Uterus (tissue), 4 donors: ENCODE data around the gene NEK10. TPM values are rescaled to one million over a fixed set of nuclear protein-coding genes. Genes with fewer than 3 reads are reported as not detected.

Experiments
- DNase-seq, 2 donors: peaks; one replicate each; pipeline ENCODE4 v3.0.0-alpha.2; 2019 to 2020
- H3K27ac ChIP-seq, 2 donors: fragments of 200-600 bp; sonication (generic); 1 replicate in 1 of 2; 2 replicates in 1 of 2; pipeline ENCODE4 v1.5.1; 2016 to 2018
- H3K27me3 ChIP-seq, 2 donors: fragments of 200-600 bp; sonication (generic); one replicate each; pipeline ENCODE4 v1.5.1; 2018 to 2019; ENCODE audit warnings: control low read depth in 1 of 2
- H3K36me3 ChIP-seq, 2 donors: fragments of 200-600 bp; sonication (generic); one replicate each; pipeline ENCODE4 v1.5.1; 2019; ENCODE audit warnings: control low read depth in 1 of 2
- H3K4me1 ChIP-seq, 2 donors: fragments of 200-600 bp; sonication (generic); one replicate each; pipeline ENCODE4 v1.5.1; 2018 to 2019; ENCODE audit warnings: control low read depth in 1 of 2
- H3K4me3 ChIP-seq, 2 donors: fragments of 200-600 bp; sonication (generic); 1 replicate in 1 of 2; 2 replicates in 1 of 2; pipeline ENCODE4 v1.5.1; 2018 to 2019; ENCODE audit warnings: mild to moderate bottlenecking in 1 of 2
- H3K9me3 ChIP-seq, 2 donors: fragments of 200-600 bp; sonication (generic); one replicate each; pipeline ENCODE4 v1.5.1; 2019; ENCODE audit warnings: control low read depth in 1 of 2
- POLR2A ChIP-seq, 2 donors: fragments of 450-650 bp; IDR thresholded peaks; one replicate each; pipeline ENCODE4 v1.6.1; 2016; ENCODE audit warnings: antibody characterized with exemption in 2 of 2, mild to moderate bottlenecking in 1 of 2, moderate library complexity in 1 of 2
- intact Hi-C: fragments of 100-400 bp; cut with DNase I; formaldehyde crosslinking; loops from one replicate; pipeline ENCODE4 v1.15.1; 2023; ENCODE audit warnings: low total_unique reads
- total RNA-seq, 4 donors: library from RNA; depleted of rRNA in 3 of 4; stranded (reverse); fragments of >200 nt in 3 of 4; gene quantifications; one replicate each; pipeline versions ENCODE4 v1.1.0 to v1.2.4, GENCODE V29; 2014 to 2023
- TF ChIP-seq, protein P1 (sequence below), 4 experiments: fragments of 200-600 bp in 2 of 4; fragments of 450-650 bp in 2 of 4; sonication (generic) in 2 of 4; IDR thresholded peaks; one replicate each; pipeline ENCODE4 v1.5.1; 2016 to 2019; ENCODE audit warnings: antibody characterized with exemption in 4 of 4, mild to moderate bottlenecking in 2 of 4, moderate library complexity in 1 of 4
- donor health status: DM: yes; HTN: yes; CAD: no.

Gene NEK10
- total RNA-seq, 4 donors from 2014 or later, result under 0.01 to 8.3 (median 0.83) TPM

DNA sequence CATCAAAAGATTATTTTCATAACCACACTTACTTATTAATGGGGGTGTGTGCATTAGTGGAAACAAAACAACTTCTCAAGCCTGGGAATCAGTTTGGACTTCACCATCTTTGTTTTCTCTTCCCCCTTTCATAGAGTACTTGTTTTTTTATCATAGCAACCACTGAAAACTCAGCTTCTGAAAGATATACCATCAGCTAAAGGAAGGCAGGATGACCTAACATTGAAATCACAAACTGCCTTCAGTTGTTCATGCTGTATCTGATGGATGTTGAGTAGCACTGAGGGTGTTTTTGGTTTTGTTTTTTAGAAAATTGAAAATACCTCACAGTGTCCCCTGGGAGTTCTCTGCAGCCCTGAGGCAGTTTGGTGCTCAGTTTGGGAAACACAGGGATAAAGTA is 46.5 kb downstream of the NEK10 start:
- Histone ChIP-seq H3K27me3 (no peaks in the 10 kb centered on the region), H3K36me3 (no peaks in the 10 kb centered on the region), H3K4me3 (no peak overlapping the region), H3K4me1 (no peaks in the 10 kb centered on the region), H3K27ac (no peak overlapping the region), H3K9me3 (no peaks in the 10 kb centered on the region)
- intact Hi-C loops, result no loop called here
- no peak for DNase-seq
- TF ChIP-seq, protein P1, sequence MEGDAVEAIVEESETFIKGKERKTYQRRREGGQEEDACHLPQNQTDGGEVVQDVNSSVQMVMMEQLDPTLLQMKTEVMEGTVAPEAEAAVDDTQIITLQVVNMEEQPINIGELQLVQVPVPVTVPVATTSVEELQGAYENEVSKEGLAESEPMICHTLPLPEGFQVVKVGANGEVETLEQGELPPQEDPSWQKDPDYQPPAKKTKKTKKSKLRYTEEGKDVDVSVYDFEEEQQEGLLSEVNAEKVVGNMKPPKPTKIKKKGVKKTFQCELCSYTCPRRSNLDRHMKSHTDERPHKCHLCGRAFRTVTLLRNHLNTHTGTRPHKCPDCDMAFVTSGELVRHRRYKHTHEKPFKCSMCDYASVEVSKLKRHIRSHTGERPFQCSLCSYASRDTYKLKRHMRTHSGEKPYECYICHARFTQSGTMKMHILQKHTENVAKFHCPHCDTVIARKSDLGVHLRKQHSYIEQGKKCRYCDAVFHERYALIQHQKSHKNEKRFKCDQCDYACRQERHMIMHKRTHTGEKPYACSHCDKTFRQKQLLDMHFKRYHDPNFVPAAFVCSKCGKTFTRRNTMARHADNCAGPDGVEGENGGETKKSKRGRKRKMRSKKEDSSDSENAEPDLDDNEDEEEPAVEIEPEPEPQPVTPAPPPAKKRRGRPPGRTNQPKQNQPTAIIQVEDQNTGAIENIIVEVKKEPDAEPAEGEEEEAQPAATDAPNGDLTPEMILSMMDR (IDR thresholded peaks at IDR 0.05), result no peak
- no peak for TF ChIP-seq POLR2A (IDR thresholded peaks at IDR 0.05)

DNA sequence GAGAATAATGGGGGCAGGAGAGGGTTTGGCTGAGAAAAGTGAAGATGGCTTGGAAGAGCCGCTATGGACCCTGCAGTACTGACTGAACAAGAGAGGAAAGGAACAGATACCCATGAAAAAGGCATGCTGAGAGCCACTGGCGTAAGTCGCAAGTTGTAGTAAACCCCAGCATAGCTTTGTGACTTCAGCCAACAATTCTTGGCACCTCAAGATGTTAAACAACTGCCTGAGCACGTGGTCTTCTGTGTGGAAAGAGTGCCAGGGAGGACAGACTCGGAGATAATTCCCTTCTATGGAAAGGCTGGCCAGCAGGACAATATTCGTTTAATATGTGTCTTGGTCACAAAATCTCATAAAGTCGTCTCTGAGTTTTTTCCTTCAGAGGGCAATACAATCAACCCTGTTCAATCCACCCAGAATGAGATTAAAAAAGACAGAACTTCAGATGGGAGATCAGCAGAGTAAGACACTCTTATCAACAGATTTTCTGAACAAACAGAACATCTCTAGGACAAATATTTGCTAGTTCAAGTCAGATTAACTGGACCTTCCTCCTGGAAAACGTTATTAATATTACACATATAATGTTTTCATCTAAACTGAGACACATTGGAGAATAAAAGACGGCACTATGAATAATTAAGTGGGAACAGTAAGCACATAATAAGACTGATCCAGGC is 49.2 kb downstream of the NEK10 start:
- Histone ChIP-seq H3K4me3 (no peak overlapping the region), H3K9me3 (no peaks in the 10 kb centered on the region), H3K27ac (no peak overlapping the region), H3K4me1 (no peaks in the 10 kb centered on the region), H3K27me3 (no peaks in the 10 kb centered on the region), H3K36me3 (no peaks in the 10 kb centered on the region)
- no peak for TF ChIP-seq POLR2A (IDR thresholded peaks at IDR 0.05)
- TF ChIP-seq, protein P1 (IDR thresholded peaks at IDR 0.05), result no peak
- DNase-seq, result peak; percentile 16 to 17
- intact Hi-C loops, result no loop called here

DNA sequence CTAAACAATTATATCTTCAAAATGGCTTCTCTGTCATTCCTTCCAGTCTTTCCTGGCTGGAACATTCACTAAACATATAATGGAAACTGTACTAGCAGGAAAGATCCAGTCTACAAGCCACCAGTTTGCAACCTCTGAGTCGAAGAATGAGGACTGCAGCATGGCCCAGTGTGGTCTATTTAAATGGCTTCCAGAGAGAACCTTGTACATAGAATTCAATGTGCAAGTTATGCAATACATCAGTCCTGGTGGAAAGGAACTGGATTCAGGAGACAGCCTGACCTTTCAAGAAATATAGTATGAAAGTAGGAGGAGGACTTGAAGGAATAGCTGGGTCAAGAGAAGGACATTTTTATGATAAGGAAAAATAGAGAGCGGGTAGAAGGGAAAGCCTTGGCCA is 49.9 kb downstream of the NEK10 start:
- H3K27ac ChIP-seq, result no peak overlapping the region
- intact Hi-C loops, result no loop called here

DNA sequence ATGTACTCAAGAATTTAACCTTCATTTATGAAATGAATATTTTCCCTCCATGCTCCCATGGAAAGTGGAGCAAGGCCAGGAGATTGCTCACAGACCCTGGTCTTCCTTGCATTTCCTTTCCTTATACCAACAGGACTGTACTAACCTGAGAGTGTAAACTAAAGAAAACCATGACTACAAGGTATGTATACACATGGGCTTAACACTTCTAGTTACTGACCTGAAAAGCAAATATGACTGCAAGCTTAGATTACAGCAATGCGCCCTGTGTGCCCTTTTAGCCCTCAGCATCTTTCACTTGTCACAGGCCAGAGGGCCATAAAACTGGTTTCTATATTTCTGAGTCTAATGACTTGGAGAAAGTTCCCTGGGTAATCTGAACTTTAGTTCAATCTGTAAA is 52.1 kb downstream of the NEK10 start:
- H3K27ac ChIP-seq, result no peak overlapping the region
- H3K4me1 ChIP-seq, result no peaks in the 10 kb centered on the region
- no peaks in the 10 kb centered on the region for H3K36me3 ChIP-seq
- H3K9me3 ChIP-seq, result no peaks in the 10 kb centered on the region
- no peak for TF ChIP-seq POLR2A (IDR thresholded peaks at IDR 0.05)
- TF ChIP-seq, protein P1 (IDR thresholded peaks at IDR 0.05), result no peak
- no peak overlapping the region for H3K4me3 ChIP-seq
- intact Hi-C loops, result no loop called here
- H3K27me3 ChIP-seq, result no peaks in the 10 kb centered on the region
- no peak for DNase-seq

More for the DNA sequence above, 49.9 kb downstream of the NEK10 start:
- no peaks in the 10 kb centered on the region for H3K36me3 ChIP-seq
- H3K4me3 ChIP-seq, result no peak overlapping the region
- H3K27me3 ChIP-seq, result no peaks in the 10 kb centered on the region
- no peak for DNase-seq
- no peaks in the 10 kb centered on the region for H3K9me3 ChIP-seq
- TF ChIP-seq, protein P1 (IDR thresholded peaks at IDR 0.05), result no peak
- no peak for TF ChIP-seq POLR2A (IDR thresholded peaks at IDR 0.05)
- H3K4me1 ChIP-seq, result no peaks in the 10 kb centered on the region

DNA sequence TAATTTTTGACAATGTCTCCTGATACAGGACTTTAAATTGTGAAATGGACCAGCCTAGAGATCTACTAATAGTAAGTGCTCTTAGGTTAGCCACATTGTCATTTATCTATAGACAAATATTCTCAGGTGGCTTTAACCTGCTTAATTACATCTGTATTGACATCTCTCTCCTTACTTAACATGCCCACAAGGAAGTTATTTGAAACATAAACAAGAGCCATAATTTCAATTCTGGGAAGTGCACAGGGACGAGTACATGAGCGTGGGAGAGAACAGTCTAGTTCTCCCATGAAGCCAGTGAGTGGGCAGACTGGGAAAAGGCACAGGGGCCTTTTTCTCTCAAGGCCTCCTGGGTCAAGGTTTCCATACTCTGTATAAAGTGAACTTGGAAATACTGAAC is 54.2 kb downstream of the NEK10 start:
- no peak for DNase-seq
- Histone ChIP-seq H3K27me3 (no peaks in the 10 kb centered on the region), H3K4me3 (no peak overlapping the region), H3K4me1 (no peaks in the 10 kb centered on the region), H3K9me3 (no peaks in the 10 kb centered on the region), H3K27ac (no peak overlapping the region), H3K36me3 (no peaks in the 10 kb centered on the region)
- intact Hi-C loops, result no loop called here
- no peak for TF ChIP-seq POLR2A (IDR thresholded peaks at IDR 0.05)
- TF ChIP-seq, protein P1 (IDR thresholded peaks at IDR 0.05), result no peak
